Left ventricle myocardium superior (tissue), 1 donor: ENCODE measurements around the gene CTRB2. TPM values are rescaled to one million over a fixed set of nuclear protein-coding genes. Genes with fewer than 3 reads are reported as not detected.
"Not testable (repeated sequence)": the region's sequence is repeated elsewhere in the genome, so short reads cannot be mapped to it uniquely, and the experiment has no call there.

Experiments used
- ATAC-seq: fragments of 200-7000 bp; cut with Tn5 transposase; one replicate; pipeline ENCODE4 v1.9.1; 2020; ENCODE audit warnings: mild to moderate bottlenecking, moderate library complexity
- DNase-seq: peaks from one replicate; pipeline ENCODE4 v3.0.0-alpha.2; 2020
- intact Hi-C: fragments of 100-400 bp; cut with micrococcal nuclease; formaldehyde crosslinking; loops from one replicate; pipeline ENCODE4 v1.11.0; 2022
- total RNA-seq: library from RNA; stranded (reverse); fragmentation: NEBNext Ultra II Directional; extraction: Animal tissue kit (Norgen Biotek cat#: 25700); gene quantifications from one replicate; pipeline ENCODE4 v1.2.1, GENCODE V29; 2021
- donor health status: DM: no; HTN: yes; CAD: no; lungs with severe emphysema.

CTRB2 gene
- total RNA-seq, 1 donor from 2014 or later = not detected

GRCh38 chr16:75243667-75244224, 36.8 kb upstream of the CTRB2 start:
- DNase-seq (no peak), ATAC-seq (no peak)
- intact Hi-C loops = no loop called here

DNA sequence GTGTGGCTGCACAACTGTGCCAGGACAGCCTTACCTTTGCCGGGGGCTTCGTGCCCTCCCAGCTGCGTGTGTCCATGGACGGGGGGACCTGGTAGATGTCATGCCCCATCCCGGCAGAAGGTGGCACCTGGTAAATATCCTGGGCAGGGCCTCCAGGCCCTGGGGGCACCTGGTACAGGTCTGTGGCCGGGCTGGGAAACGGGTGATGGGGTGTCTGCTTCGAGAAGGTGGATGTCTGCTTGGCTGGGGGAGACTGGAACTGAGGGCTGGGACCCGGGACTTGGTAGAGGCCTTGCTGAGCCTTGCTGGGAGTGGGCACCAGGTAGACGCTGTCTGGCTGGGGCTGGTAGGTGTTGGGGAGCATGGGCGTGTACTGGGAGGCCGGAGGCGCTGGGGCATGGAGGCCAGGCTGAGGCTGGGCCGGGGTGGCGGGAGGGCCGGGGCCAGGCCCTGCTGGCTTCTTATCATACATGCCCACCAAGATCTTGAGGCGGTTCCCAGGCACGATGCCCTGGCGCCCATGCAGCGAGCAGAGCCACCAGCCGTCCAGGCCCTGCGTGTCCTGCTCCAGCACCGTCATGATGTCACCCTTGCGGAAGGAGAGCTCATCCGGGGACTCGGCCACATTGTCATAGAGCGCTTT, 35.6 kb upstream of the CTRB2 start:
- ATAC-seq, DNase-seq, intact Hi-C loops: not testable (repeated sequence)

GRCh38 chr16:75241955-75242354, 35.0 kb upstream of the CTRB2 start:
- no peak for ATAC-seq
- intact Hi-C loops = no loop called here
- no peak for DNase-seq

GRCh38 chr16:75241412-75241811, 34.5 kb upstream of the CTRB2 start:
- DNase-seq = no peak
- ATAC-seq = no peak
- intact Hi-C loops = no loop called here

GRCh38 chr16:75240633-75241032, 33.7 kb upstream of the CTRB2 start:
- ATAC-seq, intact Hi-C loops: not testable (repeated sequence)
- DNase-seq = peak; percentile 52

DNA sequence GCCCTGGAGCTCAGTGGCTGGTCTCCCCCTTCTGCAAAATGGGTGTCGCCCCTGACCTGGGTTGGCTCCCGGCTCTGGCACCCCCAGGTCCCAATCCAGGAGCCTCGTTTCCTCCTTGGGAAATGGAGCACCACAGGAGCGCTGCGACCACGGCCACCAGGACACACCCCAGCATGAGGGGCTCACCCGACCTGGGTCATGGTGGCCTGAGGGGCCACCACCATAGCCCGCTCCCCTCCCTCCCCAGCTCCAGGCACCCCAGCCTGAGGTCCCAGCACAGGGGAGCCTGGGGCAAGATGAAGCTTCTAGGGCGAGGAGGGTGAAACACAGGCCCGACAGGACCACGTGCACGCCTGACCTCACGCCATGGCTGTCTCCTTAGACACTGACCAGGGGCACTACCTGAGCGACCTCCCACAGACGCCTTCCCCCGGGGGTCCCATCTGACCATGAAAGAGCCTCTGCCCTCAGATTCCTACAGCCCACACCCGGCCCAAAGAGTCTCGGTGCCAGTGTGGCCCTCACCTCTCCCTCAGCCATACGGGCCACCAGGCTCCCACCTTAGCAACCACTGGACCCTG, 32.7 kb upstream of the CTRB2 start:
- intact Hi-C loops = no loop called here
- DNase-seq = no peak

DNA sequence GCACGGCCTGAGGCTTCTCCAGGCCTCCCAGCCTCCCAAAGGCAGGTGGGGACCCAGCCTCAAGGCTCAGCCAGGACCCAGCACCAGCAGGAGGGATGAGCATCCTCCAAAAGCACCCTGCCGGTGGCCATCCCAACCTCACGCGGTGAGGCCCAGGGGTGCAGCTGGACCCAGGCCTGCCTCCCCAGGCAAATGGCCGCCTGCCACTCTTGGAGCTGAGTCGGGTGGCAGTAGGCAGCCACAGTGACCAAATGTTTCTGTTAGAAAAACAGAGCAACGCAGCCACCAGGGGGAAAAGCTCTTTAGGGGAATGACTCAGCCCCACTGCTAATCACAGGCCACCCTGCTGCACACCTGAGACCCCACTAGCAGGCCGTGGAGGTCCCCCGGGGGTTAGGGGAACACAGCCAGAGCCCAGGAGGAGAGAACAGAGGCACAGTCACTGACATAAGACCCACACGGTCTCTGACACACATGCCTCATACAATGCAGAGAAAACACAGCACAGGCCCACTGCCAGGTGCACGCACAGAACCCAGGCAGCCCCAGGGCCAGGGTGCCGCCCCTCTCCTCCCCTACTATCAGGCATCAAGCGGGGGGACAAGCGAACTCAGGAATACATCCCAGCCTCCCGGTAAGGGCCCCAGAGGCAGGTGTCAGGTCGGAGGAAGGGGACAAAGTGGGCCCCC, 32.0 kb upstream of the CTRB2 start:
- intact Hi-C loops = no loop called here
- DNase-seq (no peak), ATAC-seq (peak; percentile 17)

More for the DNA sequence above, 32.7 kb upstream of the CTRB2 start:
- no peak for ATAC-seq

DNA sequence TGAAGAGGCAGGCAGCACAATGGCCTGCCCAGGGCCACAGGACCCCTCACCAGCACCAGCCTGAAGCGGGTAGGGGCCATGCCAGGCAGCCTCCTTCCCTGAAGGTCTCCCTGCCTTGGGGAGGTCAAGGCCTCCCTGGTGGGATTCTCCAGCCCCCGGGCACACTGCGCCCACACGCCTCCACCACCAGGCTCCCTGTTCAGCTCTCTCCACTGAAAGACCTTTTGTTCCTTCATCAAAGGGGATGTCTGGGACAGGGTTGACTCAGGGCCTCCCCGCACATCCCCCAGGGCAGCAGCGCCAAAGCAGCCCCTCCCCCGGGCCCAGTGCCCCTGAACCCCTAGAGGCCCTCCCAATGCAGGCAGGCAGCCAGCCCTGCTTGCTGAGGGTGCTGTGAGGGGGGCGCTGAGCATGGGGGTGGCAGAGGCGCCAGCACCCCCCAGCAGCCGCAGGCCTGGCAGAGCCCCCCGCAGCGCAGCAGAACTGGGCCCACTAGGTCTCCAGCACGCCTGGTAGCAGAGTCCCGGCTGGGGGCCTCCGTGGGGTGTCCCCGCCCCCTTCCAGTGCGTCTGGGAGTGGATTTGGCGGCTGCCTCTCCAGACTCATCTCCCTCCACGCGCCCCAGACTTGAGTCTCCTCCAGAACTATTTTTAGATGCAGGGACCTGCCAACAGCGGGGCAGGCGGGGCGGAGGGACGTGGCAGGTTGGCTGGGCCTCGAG, 31.3 kb upstream of the CTRB2 start:
- peak; percentile 79 for ATAC-seq
- intact Hi-C loops = no loop called here
- peak; percentile 88 for DNase-seq

- no peak for DNase-seq
- no peak for ATAC-seq
- intact Hi-C loops = no loop called here
Observed at GRCh38 chr16:75237398-75238131, 30.6 kb upstream of the CTRB2 start.

GRCh38 chr16:75236736-75237397, 29.9 kb upstream of the CTRB2 start:
- intact Hi-C loops = no loop called here
- DNase-seq = no peak

DNA sequence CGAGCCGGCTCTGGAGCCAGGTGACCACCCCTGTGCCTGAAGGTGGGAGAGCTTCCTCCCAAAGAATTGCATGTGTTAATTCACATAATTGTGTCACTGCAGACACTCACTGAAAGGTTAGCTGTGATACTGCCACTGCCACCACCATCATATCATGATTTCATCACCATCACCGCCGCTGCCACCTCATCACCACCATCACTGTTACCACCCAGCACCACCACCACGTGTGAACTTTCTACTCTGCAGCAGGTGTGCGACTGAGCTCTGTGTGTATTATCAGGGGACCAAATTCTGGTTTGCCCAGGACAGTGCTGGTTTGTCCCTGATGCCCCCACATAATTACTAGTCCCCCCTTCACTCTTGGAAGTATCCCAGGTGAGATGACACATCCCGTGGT, 29.3 kb upstream of the CTRB2 start:
- no peak for ATAC-seq
- DNase-seq = no peak
- intact Hi-C loops = no loop called here

More at GRCh38 chr16:75236736-75237397, 29.9 kb upstream of the CTRB2 start:
- ATAC-seq = no peak

DNA sequence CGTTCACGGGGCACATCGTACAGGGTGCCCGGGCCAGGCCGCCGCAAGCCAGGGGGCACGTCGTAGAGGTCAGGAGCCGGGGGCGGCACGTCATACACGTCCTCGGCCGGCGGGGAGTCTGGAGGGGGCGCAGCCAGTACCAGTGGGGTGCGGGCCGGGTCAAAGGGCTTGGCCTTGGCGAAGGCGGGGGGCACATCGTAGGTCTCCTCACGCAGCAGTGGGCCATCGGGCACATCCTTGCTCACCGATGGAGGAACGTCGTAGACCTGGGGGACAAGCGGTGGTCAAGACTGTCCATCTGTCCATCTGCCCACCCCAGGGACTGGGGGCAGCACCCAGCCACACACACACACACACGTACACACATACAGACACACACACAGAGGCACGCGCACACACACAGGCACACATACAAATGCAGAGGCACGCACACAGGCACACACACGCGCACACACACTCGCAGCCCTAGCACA, 28.8 kb upstream of the CTRB2 start:
- intact Hi-C loops = no loop called here
- no peak for ATAC-seq
- no peak for DNase-seq

DNA sequence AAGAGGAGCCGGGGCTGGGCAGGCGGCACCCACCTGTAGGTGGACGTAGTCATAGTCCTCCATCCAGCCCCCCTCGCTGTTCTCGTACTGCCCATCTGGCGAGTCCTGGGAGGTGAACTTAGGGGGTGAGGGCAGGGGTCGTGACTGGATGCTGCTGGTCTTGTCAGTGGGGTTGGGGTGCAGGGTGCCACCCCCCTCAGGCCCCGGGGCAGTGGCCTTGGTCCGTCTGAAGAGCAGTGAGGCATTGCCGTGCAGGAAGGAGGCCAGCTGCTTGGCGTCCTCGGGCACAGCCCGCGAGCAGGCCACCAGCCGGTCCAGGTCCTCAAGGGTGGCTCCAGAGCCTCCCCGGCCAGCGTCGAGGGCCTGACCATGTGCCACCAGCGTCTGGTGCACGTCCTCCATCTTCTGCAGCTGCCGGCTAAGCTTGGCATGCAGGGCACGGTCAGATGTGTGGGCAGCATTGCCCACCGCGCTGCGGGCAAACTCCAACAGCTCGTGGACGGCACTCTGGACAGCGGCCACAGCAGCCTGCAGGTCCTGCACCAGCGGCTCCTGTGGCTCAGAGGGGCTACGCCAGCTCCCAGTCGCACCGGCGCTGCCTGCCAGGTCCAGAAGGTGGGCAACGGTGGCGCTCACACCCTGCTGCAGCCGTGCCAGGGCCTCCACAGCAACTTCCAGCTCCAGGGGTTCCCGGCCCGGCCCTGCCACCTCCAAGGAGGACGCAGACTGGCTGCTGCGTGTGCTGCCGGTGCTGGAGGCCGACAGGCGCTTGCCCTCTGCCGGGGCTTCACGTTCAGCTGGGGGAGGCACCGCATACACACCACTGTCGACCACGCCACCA, 28.1 kb upstream of the CTRB2 start:
- ATAC-seq (no peak), DNase-seq (no peak)
- intact Hi-C loops = loop anchor here (5.0 kb wide), 1 partner anchor 147 kb away; no protein-coding TSS in a partner anchor

- intact Hi-C loops = loop anchor here (5.0 kb wide), 1 partner anchor 149 kb away; no protein-coding TSS in a partner anchor
- DNase-seq (no peak), ATAC-seq (no peak)
Observed at GRCh38 chr16:75233611-75233938, 26.6 kb upstream of the CTRB2 start.

DNA sequence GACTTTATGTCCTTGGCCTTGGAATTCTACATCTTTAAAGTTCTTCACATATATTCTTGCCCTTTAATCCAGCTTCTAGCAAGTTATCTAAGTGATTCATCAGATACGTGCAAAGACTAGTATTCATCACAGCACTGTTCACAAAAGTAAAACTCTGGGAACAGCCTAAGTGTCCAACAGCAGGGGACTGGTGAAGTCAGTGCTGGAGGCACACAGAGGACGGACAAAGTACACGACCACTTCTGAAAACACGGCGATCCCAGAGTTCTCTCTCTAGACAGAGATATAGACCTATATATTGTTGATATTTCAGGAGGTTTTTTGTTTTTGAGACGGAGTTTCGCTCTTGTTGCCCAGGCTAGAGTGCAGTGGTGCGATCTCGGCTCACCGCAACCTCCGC, 24.6 kb upstream of the CTRB2 start:
- intact Hi-C loops = loop anchor here (5.0 kb wide), 1 partner anchor 151 kb away; no protein-coding TSS in a partner anchor
- ATAC-seq (no peak), DNase-seq (no peak)

DNA sequence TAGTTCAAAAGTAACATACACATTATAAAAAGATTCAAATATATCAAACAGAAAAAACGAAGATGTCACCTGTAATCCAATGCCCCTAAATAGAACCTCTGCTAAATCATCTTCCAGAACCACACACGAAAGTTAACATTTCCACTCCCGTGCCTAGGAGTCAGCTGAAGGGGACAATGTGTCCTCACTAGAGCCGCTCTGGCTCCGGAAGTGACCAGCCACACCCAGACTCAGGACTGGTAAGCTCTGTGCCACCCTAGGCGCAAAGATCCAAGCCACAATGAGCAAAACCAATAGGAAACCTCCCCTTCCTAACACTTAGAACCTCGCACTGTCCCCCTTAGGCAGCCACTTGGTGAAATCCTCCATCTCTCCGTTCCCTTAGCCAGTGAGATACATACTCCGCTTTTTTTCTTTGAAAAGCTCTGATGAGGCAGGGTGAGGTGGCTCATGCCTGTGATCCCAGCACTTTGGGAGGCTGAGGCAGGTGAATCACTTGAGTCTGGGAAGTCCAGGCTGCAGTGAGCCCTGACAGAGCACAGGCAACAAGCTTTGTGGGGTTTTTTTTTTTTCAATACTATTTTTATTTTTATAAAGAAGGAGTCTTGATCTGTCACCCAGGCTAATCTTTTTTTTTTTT, 23.6 kb upstream of the CTRB2 start:
- ATAC-seq (peak; percentile 37), DNase-seq (no peak)
- intact Hi-C loops = loop anchor here (5.0 kb wide), 1 partner anchor 152 kb away; no protein-coding TSS in a partner anchor
